Esophagus muscularis mucosa (tissue), 3 donors: Measurements from ENCODE around the gene HMGA1.

Experiments
- CTCF ChIP-seq, 3 experiments: fragments of 200-600 bp in 2 of 3; fragments of 450-650 bp in 1 of 3; sonication (generic) in 2 of 3; IDR thresholded peaks; one replicate each; pipeline ENCODE4 v1.5.1; 2017 to 2019; ENCODE audit warnings: antibody characterized with exemption in 3 of 3, mild to moderate bottlenecking in 2 of 3, moderate library complexity in 1 of 3
- POLR2AphosphoS5 ChIP-seq, 2 donors: sonication (generic); formaldehyde crosslinking; IDR thresholded peaks; one replicate each; pipeline ENCODE4 v1.6.1; 2017; ENCODE audit warnings: antibody characterized with exemption in 2 of 2

DNA sequence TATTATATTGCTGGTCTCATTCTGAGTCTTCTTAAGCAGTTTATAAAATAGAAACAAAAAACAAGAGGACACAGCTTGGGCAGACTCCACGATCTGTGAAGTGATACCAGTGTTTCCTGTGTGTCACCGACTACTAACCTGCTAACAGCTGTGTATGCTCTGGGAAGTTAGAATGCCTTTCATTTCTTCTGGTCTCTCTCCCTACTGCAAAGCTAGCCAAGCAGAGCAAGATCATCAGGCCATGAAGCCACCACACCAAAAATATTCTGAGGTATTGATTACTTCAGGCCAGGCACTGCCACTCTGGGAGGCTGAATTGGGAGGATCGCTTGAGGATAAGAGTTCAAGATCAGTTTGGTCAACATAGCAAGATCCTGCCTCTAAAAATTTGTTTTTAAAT is 59.0 kb downstream of the HMGA1 start:
- TF ChIP-seq CTCF (IDR thresholded peaks at IDR 0.05) (no peak), POLR2AphosphoS5 (IDR thresholded peaks at IDR 0.05) (no peak)
